Neural cell (in vitro differentiated cells): ENCODE measurements around the gene WDR75. TPM values are rescaled to one million over a fixed set of nuclear protein-coding genes. Genes with fewer than 3 reads are reported as not detected.

Experiments used
- H2AFZ ChIP-seq: fragments of 200-600, 300-800 bp; sonication (generic), shearing (Covaris generic); 2 replicates; pipeline ENCODE4 v1.6.0; 2014; ENCODE audit warnings: low read depth, mild to moderate bottlenecking, antibody characterized with exemption, low read length, moderate library complexity
- H3F3A ChIP-seq: fragments of 200-600 bp; shearing (Covaris generic); 2 replicates; pipeline ENCODE4 v1.6.1; 2016; ENCODE audit warnings: mild to moderate bottlenecking, moderate library complexity, mixed read lengths, antibody characterized with exemption, low read length; ENCODE audit not compliant: insufficient read depth, poor library complexity, severe bottlenecking
- H3K27ac ChIP-seq: fragments of 200-600, 300-800 bp; sonication (generic), shearing (Covaris generic); 2 replicates; pipeline ENCODE4 v1.5.1; 2014; ENCODE audit warnings: mild to moderate bottlenecking, low read length, moderate library complexity
- H3K27me3 ChIP-seq: fragments of 300-800, 200-600 bp; sonication (generic), shearing (Covaris generic); 2 replicates; pipeline ENCODE4 v1.6.0; 2014; ENCODE audit warnings: mild to moderate bottlenecking, low read depth, low read length, moderate library complexity; ENCODE audit not compliant: insufficient read depth
- H3K36me3 ChIP-seq: fragments of 300-800, 200-600 bp; sonication (generic), shearing (Covaris generic); 2 replicates; pipeline ENCODE4 v1.5.1; 2014; ENCODE audit warnings: mild to moderate bottlenecking, antibody characterized with exemption, low read length, moderate library complexity; ENCODE audit not compliant: insufficient read depth
- H3K4me2 ChIP-seq: fragments of 300-800, 200-600 bp; sonication (generic), shearing (Covaris generic); 2 replicates; pipeline ENCODE4 v1.6.0; 2014; ENCODE audit warnings: mild to moderate bottlenecking, low read length
- H3K4me3 ChIP-seq: fragments of 300-800, 200-600 bp; sonication (generic), shearing (Covaris generic); 2 replicates; pipeline ENCODE4 v1.5.1; 2014; ENCODE audit warnings: mild to moderate bottlenecking, low read length, moderate library complexity
- H3K79me2 ChIP-seq: fragments of 200-600 bp; shearing (Covaris generic); replicated peaks from 2 replicates; pipeline ENCODE4 v1.6.0; 2014; ENCODE audit warnings: mild to moderate bottlenecking, low read length, moderate library complexity; ENCODE audit not compliant: insufficient read depth
- H3K9ac ChIP-seq: fragments of 300-800, 200-600 bp; sonication (generic), shearing (Covaris generic); 2 replicates; pipeline ENCODE4 v1.6.1; 2016; ENCODE audit warnings: mild to moderate bottlenecking, low read length, mixed read lengths
- H3K9me2 ChIP-seq: fragments of 200-600 bp; shearing (Covaris generic); 2 replicates; pipeline ENCODE4 v1.6.1; 2016; ENCODE audit warnings: mild to moderate bottlenecking, low read length, mixed read lengths; ENCODE audit not compliant: insufficient read depth
- H3K9me3 ChIP-seq: fragments of 200-600, 300-800 bp; sonication (generic), shearing (Covaris generic); 2 replicates; pipeline ENCODE4 v1.6.1; 2016; ENCODE audit warnings: mild to moderate bottlenecking, mixed run types, low read length, moderate library complexity, mixed read lengths
- H4K20me1 ChIP-seq: fragments of 200-600 bp; shearing (Covaris generic); 2 replicates; pipeline ENCODE4 v1.6.1; 2016; ENCODE audit warnings: mild to moderate bottlenecking, mixed run types; ENCODE audit not compliant: insufficient read depth
- CTCF ChIP-seq: fragments of 450-650 bp; IDR thresholded peaks from 2 replicates; pipeline ENCODE4 v1.5.1; 2014; ENCODE audit warnings: antibody characterized with exemption, mild to moderate bottlenecking, moderate library complexity; ENCODE audit not compliant: poor library complexity, severe bottlenecking
- EP300 ChIP-seq: fragments of 450-650 bp; conservative IDR thresholded peaks from 2 replicates; pipeline ENCODE4 v1.6.1; 2014; ENCODE audit warnings: antibody characterized with exemption, mild to moderate bottlenecking, moderate library complexity; ENCODE audit not compliant: poor library complexity, severe bottlenecking
- EZH2 ChIP-seq: fragments of 200-600, 300-800 bp; shearing (Covaris generic), sonication (generic); IDR thresholded peaks from 2 replicates; pipeline ENCODE4 v1.6.1; 2014; ENCODE audit warnings: antibody characterized with exemption, low read length, borderline replicate concordance, mild to moderate bottlenecking; ENCODE audit not compliant: insufficient read depth, poor library complexity, severe bottlenecking
- MXI1 ChIP-seq: fragments of 450-650 bp; conservative IDR thresholded peaks from 2 replicates; pipeline ENCODE4 v1.6.1; 2014; ENCODE audit warnings: antibody characterized with exemption, mild to moderate bottlenecking; ENCODE audit not compliant: poor library complexity, severe bottlenecking
- POLR2AphosphoS5 ChIP-seq: IDR thresholded peaks from 2 replicates; pipeline ENCODE4 v1.6.1; 2012
- RAD21 ChIP-seq: fragments of 450-650 bp; conservative IDR thresholded peaks from 2 replicates; pipeline ENCODE4 v1.6.1; 2014; ENCODE audit warnings: antibody characterized with exemption, mild to moderate bottlenecking, moderate library complexity
- SMC3 ChIP-seq: fragments of 450-650 bp; conservative IDR thresholded peaks from 2 replicates; pipeline ENCODE4 v1.6.1; 2014; ENCODE audit warnings: antibody characterized with exemption, mild to moderate bottlenecking, moderate library complexity; ENCODE audit not compliant: poor library complexity
- TAF1 ChIP-seq: IDR thresholded peaks from 2 replicates; pipeline ENCODE4 v1.6.1; 2012; ENCODE audit warnings: low read depth
- polyA plus RNA-seq: library from polyadenylated mRNA; depleted of rRNA; stranded (reverse); fragments of >200 nt; gene quantifications from 2 replicates; pipeline ENCODE4 v1.2.3, GENCODE V29; 2014
- TF ChIP-seq, protein P1 (sequence below): IDR thresholded peaks from 2 replicates; pipeline ENCODE4 v1.6.1; 2012; ENCODE audit warnings: borderline replicate concordance

Gene WDR75
- polyA plus RNA-seq, 1 donor from 2014 or later: 62.5 TPM

GRCh38 chr2:189524746-189525145, 83.5 kb downstream of the WDR75 start:
- H3K9me2 ChIP-seq: no peaks in the 10 kb centered on the region
- H4K20me1 ChIP-seq: no peaks in the 10 kb centered on the region
- H2AFZ ChIP-seq: no peak overlapping the region
- H3K27ac ChIP-seq: no peak overlapping the region
- H3K9ac ChIP-seq: no peak overlapping the region
- no peak overlapping the region for H3K4me2 ChIP-seq
- H3F3A ChIP-seq: no peaks in the 10 kb centered on the region
- no peaks in the 10 kb centered on the region for H3K9me3 ChIP-seq
- TF ChIP-seq RAD21: no peak
- TF ChIP-seq MXI1: no peak
- no peak for TF ChIP-seq EZH2
- no peak for TF ChIP-seq POLR2AphosphoS5
- TF ChIP-seq, protein P1, sequence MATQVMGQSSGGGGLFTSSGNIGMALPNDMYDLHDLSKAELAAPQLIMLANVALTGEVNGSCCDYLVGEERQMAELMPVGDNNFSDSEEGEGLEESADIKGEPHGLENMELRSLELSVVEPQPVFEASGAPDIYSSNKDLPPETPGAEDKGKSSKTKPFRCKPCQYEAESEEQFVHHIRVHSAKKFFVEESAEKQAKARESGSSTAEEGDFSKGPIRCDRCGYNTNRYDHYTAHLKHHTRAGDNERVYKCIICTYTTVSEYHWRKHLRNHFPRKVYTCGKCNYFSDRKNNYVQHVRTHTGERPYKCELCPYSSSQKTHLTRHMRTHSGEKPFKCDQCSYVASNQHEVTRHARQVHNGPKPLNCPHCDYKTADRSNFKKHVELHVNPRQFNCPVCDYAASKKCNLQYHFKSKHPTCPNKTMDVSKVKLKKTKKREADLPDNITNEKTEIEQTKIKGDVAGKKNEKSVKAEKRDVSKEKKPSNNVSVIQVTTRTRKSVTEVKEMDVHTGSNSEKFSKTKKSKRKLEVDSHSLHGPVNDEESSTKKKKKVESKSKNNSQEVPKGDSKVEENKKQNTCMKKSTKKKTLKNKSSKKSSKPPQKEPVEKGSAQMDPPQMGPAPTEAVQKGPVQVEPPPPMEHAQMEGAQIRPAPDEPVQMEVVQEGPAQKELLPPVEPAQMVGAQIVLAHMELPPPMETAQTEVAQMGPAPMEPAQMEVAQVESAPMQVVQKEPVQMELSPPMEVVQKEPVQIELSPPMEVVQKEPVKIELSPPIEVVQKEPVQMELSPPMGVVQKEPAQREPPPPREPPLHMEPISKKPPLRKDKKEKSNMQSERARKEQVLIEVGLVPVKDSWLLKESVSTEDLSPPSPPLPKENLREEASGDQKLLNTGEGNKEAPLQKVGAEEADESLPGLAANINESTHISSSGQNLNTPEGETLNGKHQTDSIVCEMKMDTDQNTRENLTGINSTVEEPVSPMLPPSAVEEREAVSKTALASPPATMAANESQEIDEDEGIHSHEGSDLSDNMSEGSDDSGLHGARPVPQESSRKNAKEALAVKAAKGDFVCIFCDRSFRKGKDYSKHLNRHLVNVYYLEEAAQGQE: no peak
- TF ChIP-seq SMC3: no peak
- no peak for TF ChIP-seq CTCF
- no peak for TF ChIP-seq TAF1
- TF ChIP-seq EP300: no peak
- H3K27me3 ChIP-seq: no peaks in the 10 kb centered on the region
- no peaks in the 10 kb centered on the region for H3K79me2 ChIP-seq
- no peak overlapping the region for H3K4me3 ChIP-seq
- no peaks in the 10 kb centered on the region for H3K36me3 ChIP-seq

Other genes with a start within 250 kb of the WDR75 start
- gene SLC40A1, start 139.3 kb downstream of the WDR75 start, polyA plus RNA-seq: 12.6 and 12.8 TPM in 2 replicates
- gene ASNSD1, start 220.0 kb downstream of the WDR75 start, polyA plus RNA-seq: 61.7 and 94.3 TPM in 2 replicates
- gene ANKAR, start 233.2 kb downstream of the WDR75 start, polyA plus RNA-seq: 7.4 and 8.2 TPM in 2 replicates